Motor neuron (in vitro differentiated cells): Measurements from ENCODE around the gene MTERF4. TPM values are rescaled to one million over a fixed set of nuclear protein-coding genes. Genes with fewer than 3 reads are reported as not detected.

Experiments used
- ATAC-seq, 8 experiments: fragments of 200-7000 bp; cut with Tn5 transposase; replicated peaks in 6 of 8; 2 replicates each; pipeline ENCODE4 v1.8.0; 2021; ENCODE audit warnings: mild to moderate bottlenecking in 8 of 8, moderate library complexity in 8 of 8
- H3K27ac ChIP-seq, 2 donors: fragments of 250-450 bp; sonication (Bioruptor Pico); 2 replicates each; pipeline ENCODE4 v1.9.0; 2021; ENCODE audit warnings: antibody characterized with exemption in 2 of 2, mild to moderate bottlenecking in 2 of 2, moderate library complexity in 1 of 2
- H3K4me1 ChIP-seq, 2 donors: fragments of 250-450 bp; sonication (Bioruptor Pico); replicated peaks in 1 of 2; 2 replicates each; pipeline ENCODE4 v1.6.1; 2021; ENCODE audit warnings: antibody characterized with exemption in 2 of 2, mild to moderate bottlenecking in 2 of 2, moderate library complexity in 1 of 2
- H3K4me3 ChIP-seq, 5 donors: fragments of 250-450 bp; sonication (Bioruptor Pico); 2 replicates each; pipeline ENCODE4 v1.9.0; 2021; ENCODE audit warnings: antibody characterized with exemption in 5 of 5, mild to moderate bottlenecking in 5 of 5, moderate library complexity in 4 of 5
- WGBS, 10 experiments: fragments of 450-650 bp; shearing (Covaris generic); methylation state at CpG; one replicate each; pipeline ENCODE4 v1.0.0; 2022; 5-methylcytosine and 5-hydroxymethylcytosine counted together
- in situ Hi-C, 9 experiments: fragments of 400-800 bp; cut with MboI; loops; one replicate each; pipeline ENCODE4 v1.15.0; 2021; ENCODE audit warnings: low sequenced_read_pairs in 9 of 9, low pct_unique_long_range_greater_than_20kb in 2 of 9; ENCODE audit not compliant: unreplicated experiment in 9 of 9
- total RNA-seq, 8 experiments: library from RNA; unstranded; fragments of 300-600 nt; gene quantifications; 2 replicates each; pipeline versions ENCODE4 v1.2.3 to v1.2.4, GENCODE V29; 2022

MTERF4 gene
- 10 to 100 TPM; 21.6 to 39.3 (median 30.5) TPM for total RNA-seq

GRCh38 chr2:241102239-241102803 is at the start of gene MTERF4:
TSS of gene MTERF4 (minus strand) at chr2:241102287. CDS start at chr2:241102273, 14 bp downstream.
- 0 to 3% (median 0%) methylated on average over 4 to 30 of the region's 56 CpGs; no CpG with 5 or more reads in 4 of the 10 experiments for WGBS, 10 experiments
- peak; percentile 98 to 100 (median 99) for ATAC-seq

DNA sequence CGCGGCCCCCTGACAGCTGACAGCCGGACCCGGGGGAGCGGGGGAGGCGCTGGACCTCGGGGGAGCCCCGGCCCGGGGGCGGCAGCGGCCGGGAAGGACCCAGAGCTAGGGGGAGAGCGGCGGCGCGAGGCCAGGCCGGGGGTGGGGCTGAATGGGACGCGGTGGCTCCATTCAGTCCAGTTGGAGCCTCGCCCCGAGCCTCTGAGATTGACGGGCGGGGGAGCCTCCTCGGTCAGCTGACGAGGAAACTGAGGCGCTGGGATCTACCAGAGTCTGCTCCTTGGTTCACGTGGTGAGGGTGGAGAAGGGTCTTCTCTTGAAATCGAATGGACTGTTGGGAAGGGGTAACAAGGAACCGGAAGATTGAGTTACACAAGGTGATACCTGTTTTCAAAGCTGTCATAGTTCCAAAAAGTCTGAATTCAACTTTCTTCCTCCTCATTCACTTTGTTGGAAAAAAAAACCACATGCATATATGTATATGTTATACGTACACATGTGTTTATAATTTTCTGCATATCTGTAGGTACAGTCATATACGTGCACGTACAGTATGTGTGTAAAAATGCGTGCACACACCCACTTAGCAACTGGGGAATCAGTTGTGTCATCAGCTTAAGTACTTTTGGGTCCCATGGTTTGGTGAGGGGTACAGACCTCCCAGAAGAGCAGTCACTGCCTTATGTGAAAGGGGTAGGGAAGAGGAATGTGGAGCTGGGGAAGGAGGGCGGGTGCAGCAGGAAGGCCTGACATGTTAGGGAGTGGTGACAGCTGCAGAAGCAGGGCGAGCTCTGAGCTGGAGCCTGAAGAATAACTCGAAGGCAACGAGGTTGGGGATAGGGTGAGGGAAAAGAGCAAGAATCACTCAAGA is 48.8 kb upstream of the MTERF4 start:
- ATAC-seq: peak in 5 of 8 experiments; percentile 14 to 34 (median 27)
- H3K27ac ChIP-seq: peak overlapping the region; percentile 28 to 81
- WGBS, 10 experiments: 0 to 73% (median 25%) methylated on average over 2 to 11 of the region's 37 CpGs

More at GRCh38 chr2:241102239-241102803, at the start of gene MTERF4:
- Histone ChIP-seq H3K4me3 (peak within 1 kb of the TSS; percentile 76 to 98 (median 95)), H3K27ac (peak within 1 kb of the TSS; percentile 60 to 84), H3K4me1 (peaks cover 13 to 15% of the 10 kb centered on the region in 2 donors)
- in situ Hi-C loops: no loop called here

GRCh38 chr2:241149925-241150659 is 48.0 kb upstream of the MTERF4 start, which contains the start of gene PPP1R7:
TSS of gene PPP1R7 (plus strand) at chr2:241150467. CDS start at chr2:241150496, 29 bp downstream.
- peak within 1 kb of the TSS; percentile 76 to 90 (median 82) for H3K4me3 ChIP-seq
- 0 to 2% (median 0%) methylated on average over 2 to 25 of the region's 73 CpGs; no CpG with 5 or more reads in 3 of the 10 experiments for WGBS, 10 experiments
- H3K27ac ChIP-seq: peak within 1 kb of the TSS; percentile 28 to 81
- ATAC-seq: peak; percentile 68 to 82 (median 79)
- in situ Hi-C loops: no loop called here
- peaks cover 9 to 10% of the 10 kb centered on the region in 2 donors for H3K4me1 ChIP-seq

More for the DNA sequence above, 48.8 kb upstream of the MTERF4 start:
- H3K4me1 ChIP-seq: peaks cover 9 to 10% of the 10 kb centered on the region in 2 donors
- in situ Hi-C loops: no loop called here
- peak overlapping the region; percentile 76 to 90 (median 82) for H3K4me3 ChIP-seq

DNA sequence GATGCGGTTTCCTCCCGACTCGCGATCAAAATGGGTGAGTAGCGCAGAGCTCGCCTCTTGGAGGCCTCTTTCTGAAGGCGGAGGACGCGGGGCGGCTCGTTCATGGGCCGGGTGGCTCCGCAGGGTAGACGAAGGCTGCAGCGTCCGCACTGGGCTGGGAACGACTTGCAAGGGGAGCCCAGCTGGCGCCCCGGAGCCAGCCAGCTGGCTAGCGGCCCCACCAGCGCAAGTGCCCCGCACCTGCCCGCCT is 47.5 kb upstream of the MTERF4 start:
- 0 to 4% (median 1%) methylated on average over 3 to 10 of the region's 23 CpGs; no CpG with 5 or more reads in 6 of the 10 experiments for WGBS, 10 experiments
- in situ Hi-C loops: no loop called here
- ATAC-seq: no peak
- Histone ChIP-seq H3K27ac (no peak overlapping the region), H3K4me1 (peaks cover 9 to 10% of the 10 kb centered on the region in 2 donors), H3K4me3 (peak overlapping the region; percentile 76 to 90 (median 82))

DNA sequence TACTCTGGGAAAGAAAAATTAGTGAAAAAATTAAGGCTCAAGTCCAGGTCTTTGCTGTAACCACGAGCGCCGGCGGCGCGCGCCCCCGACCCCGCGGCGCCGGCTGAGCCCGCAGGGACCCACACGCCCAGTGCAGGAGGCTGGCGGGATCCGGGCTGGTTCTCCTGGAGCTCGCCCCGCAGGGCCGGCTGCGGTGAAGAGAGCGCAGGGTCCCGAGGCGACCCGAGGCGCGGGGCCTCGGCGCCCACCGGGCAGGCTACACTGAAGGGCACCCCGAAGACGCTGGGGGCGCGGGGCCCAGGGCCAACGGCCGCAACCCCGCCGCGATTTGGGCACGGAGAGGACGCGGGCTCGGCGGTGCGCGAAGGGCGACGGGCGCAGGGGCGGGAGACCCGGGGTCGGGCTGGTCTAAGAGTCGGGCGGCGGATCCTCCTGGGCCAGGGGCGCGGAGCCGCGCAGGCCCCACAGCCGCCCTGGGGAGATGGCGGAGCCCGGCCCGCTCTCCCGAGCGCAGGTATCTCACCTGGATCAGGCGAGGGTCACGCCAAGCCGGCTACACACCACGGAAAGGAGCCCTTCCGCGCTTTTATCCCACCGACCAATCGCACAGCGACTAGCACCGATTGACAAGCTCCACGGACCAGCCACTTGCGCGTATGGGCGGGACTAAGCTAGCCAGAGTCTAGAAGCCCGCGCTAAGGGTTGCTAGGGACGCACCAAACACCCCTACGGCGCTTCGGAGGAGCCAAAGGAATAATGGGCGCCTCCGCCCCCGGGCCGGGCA is 47.0 kb upstream of the MTERF4 start, which contains the start of gene PASK:
Gene PASK, minus strand, starts transcription at position 582 of the 784 bp plus-strand sequence. CDS start 6,440 bp downstream, outside the sequence.
- Histone ChIP-seq H3K27ac (no peak within 1 kb of the TSS), H3K4me3 (peak within 1 kb of the TSS; percentile 76 to 90 (median 82)), H3K4me1 (peaks cover 9 to 10% of the 10 kb centered on the region in 2 donors)
- WGBS, 10 experiments: 0% methylated on average over 1 to 11 of the region's 88 CpGs; no CpG with 5 or more reads in 6 of the 10 experiments
- peak; percentile 74 to 86 (median 82) for ATAC-seq
- in situ Hi-C loops: no loop called here

DNA sequence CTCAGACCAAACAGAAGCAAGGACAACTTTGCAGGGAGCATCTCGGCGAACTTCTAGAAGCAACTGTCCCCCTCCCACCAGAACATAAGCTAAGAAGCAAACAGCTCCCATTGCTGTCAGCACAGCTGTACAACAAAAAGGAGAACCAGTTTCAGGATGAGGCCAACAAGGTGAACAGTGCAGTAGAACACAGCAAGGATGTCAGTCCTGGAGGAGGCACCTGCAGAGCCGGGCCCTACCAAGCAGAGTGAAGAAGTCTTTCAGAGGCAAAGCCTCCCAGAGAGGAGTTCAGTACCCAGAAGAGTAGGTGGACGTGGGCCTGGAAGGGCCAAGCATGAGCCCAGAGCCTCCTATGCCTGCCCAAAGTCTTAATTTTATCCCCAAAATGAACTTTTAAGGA is 46.2 kb upstream of the MTERF4 start:
- no peak for ATAC-seq
- 0 to 100% (median 58%) methylated on average over 1 to 4 of the region's 4 CpGs; no CpG with 5 or more reads in 5 of the 10 experiments for WGBS, 10 experiments
- peak overlapping the region; percentile 76 to 90 (median 82) for H3K4me3 ChIP-seq
- H3K27ac ChIP-seq: no peak overlapping the region
- peaks cover 9 to 10% of the 10 kb centered on the region in 2 donors for H3K4me1 ChIP-seq
- in situ Hi-C loops: no loop called here

- ATAC-seq: no peak
- in situ Hi-C loops: no loop called here
- Histone ChIP-seq H3K4me3 (no peak overlapping the region), H3K27ac (no peak overlapping the region), H3K4me1 (peaks cover 9 to 10% of the 10 kb centered on the region in 2 donors)
- 83 to 100% (median 100%) methylated on average over 1 to 3 of the region's 3 CpGs; no CpG with 5 or more reads in 1 of the 10 experiments for WGBS, 10 experiments
These were observed 45.2 kb upstream of the MTERF4 start for GRCh38 chr2:241147336-241147735.

- Histone ChIP-seq H3K4me1 (peaks cover 8 to 10% of the 10 kb centered on the region in 2 donors), H3K4me3 (no peak overlapping the region), H3K27ac (no peak overlapping the region)
- in situ Hi-C loops: no loop called here
- WGBS, 10 experiments: 50 to 100% (median 87%) methylated on average over 1 to 4 of the region's 4 CpGs; no CpG with 5 or more reads in 1 of the 10 experiments
- no peak for ATAC-seq
These were observed 44.2 kb upstream of the MTERF4 start for GRCh38 chr2:241146286-241146685.

- Histone ChIP-seq H3K27ac (no peak overlapping the region), H3K4me1 (no peaks in the 10 kb centered on the region), H3K4me3 (no peak overlapping the region)
- no peak for ATAC-seq
- in situ Hi-C loops: no loop called here
- WGBS, 10 experiments: 79 to 100% (median 91%) methylated on average over 1 to 9 of the region's 9 CpGs; no CpG with 5 or more reads in 3 of the 10 experiments
These were observed 40.5 kb upstream of the MTERF4 start for GRCh38 chr2:241142593-241142992.

GRCh38 chr2:241142063-241142462 is 40.0 kb upstream of the MTERF4 start:
- in situ Hi-C loops: no loop called here
- no peak for ATAC-seq
- 60 to 100% (median 100%) methylated on average over 1 to 5 of the region's 6 CpGs; no CpG with 5 or more reads in 5 of the 10 experiments for WGBS, 10 experiments
- Histone ChIP-seq H3K4me3 (no peak overlapping the region), H3K27ac (no peak overlapping the region), H3K4me1 (no peaks in the 10 kb centered on the region)

DNA sequence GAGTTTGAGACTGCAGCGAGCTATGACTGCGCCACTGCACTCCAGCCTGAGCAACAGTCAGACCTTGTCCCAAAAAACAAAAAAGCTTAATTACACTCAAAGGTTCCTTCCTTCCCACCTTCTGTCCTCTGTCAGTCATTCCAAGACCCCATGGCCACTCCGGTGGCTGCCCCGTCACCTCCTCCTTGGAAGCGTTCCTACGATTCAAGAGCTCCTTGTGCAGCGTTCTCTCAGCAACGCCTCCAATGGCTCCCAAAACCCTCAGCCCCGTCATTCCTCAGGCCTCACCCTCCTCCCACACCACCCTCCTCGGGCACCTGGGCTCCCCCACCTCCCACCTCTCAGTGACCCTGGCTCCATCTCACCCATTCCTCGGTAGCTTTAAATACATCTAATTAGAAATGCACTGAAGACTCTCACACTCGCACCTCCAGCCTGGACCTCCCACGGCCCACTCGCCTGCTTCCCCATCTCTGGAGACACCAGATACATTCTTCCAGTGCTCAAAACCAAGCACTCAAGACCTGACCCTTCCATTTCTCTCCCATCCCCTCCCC is 39.2 kb upstream of the MTERF4 start:
- in situ Hi-C loops: no loop called here
- 88 to 100% (median 95%) methylated on average over 1 to 6 of the region's 14 CpGs; no CpG with 5 or more reads in 5 of the 10 experiments for WGBS, 10 experiments
- H3K27ac ChIP-seq: no peak overlapping the region
- H3K4me1 ChIP-seq: no peaks in the 10 kb centered on the region
- no peak overlapping the region for H3K4me3 ChIP-seq
- ATAC-seq: no peak

DNA sequence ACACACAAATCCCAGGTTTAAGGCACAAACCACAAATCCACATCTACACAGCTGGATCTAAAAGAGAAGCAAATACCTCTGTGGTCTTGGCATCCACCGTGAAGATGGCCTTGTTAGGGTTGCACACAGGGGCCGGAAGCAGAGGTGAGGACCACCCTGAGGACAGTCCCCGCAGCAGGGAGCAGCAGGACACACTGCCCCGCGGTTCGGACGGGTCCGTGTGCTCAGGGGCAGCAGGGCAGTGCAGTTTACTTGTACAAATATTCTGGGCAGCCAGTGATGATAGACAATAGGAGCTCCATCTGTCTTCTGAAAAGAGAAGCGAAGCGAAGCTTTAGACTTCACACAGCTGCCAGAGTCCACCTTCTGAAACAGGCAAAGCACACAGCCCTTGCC is 38.4 kb upstream of the MTERF4 start:
- H3K4me1 ChIP-seq: no peaks in the 10 kb centered on the region
- H3K27ac ChIP-seq: no peak overlapping the region
- in situ Hi-C loops: no loop called here
- no peak for ATAC-seq
- no peak overlapping the region for H3K4me3 ChIP-seq
- WGBS, 10 experiments: 83 to 100% (median 86%) methylated on average over 1 to 8 of the region's 10 CpGs; no CpG with 5 or more reads in 6 of the 10 experiments
